ENCODE results near the gene PRSS3.
"Not testable (repeated sequence)": the region's sequence is repeated elsewhere in the genome, so short reads cannot be mapped to it uniquely, and the experiment has no call there.

The PRSS3 gene

DNA sequence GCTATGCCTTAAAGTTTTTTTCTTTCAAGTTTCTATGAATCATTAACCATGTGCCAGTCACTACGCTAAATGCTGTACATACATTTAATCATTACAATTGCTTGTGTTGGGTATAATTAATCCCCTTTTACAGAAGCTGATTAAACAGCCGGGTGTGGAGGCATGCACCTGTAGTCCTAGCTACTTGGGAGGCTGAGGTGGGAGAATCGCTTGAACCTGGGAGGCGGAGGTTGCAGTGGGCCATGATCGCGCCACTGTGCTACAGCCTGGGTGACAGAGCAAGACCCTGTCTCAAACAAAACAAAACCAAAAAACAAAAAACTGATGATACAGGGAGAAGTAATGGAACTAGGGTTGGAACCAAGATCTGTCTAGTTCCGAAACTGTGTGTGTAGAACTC is 20.4 kb downstream of the PRSS3 start:
- Mint-ChIP-seq H3K4me3 (peak overlapping the region; percentile 78 to 84), H3K36me3 (ENCODE audit: insufficient read depth) (peaks cover 13% of the 10 kb centered on the region), H3K4me1 (ENCODE audit: low read depth in 2 of 2) (peaks cover 24 to 39% of the 10 kb centered on the region in 2 donors), H3K27ac (peak overlapping the region; percentile 97 to 98), H3K27me3 (no peaks in the 10 kb centered on the region), H3K9me3 (no peaks in the 10 kb centered on the region)
- DNase-seq: no peak
- ATAC-seq (replicated peaks): no peak

DNA sequence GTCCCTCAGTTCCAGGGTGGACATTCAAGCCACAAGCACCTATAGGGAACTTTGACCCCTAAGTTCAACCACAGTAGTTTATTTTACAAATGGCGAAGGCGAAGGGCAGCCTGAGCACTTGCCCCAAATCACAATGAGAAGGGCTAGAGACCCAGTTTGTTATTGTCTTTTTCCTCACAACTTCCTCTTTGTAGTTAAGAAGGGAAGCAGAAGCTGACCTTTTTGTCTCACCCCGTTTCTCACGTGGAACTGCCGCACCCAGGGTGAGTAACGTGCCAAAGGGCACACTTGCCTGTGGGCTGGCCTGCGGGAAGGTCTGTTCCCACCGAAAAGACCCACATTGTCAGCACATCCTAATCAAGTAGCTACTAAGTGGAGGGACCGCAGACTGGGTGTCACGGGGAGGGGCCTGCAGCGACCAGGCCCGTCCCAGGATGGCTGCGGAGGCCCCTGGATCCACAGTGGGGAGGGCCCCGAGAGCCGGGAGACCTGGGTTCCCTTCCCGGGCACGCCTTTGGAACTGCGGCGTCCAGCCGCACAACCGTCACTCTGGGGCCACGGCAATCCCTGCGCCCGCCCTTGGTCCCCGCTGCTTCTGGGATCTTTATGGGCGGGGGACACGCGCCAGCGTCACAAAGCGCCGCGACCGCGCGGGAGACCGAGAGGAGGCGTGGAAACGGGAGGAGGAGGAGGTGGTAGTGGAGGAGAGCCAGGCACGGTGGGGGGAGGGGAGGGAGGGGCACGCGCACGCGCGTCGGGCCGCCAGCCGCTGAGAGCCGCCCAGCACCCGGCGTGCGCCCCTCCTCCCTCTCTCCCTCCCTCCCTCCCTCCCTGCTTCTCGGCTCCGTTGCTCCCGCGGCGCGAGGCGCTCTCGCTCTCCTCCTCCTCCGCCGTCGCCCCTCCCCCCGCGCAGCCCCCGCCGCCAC is 21.2 kb downstream of the PRSS3 start, which contains the start of gene UBE2R2:
UBE2R2 (plus strand) TSS at position 834 of the 926 bp plus-strand sequence. CDS start 598 bp downstream, outside the sequence.
- H3K4me3 Mint-ChIP-seq: peak within 1 kb of the TSS; percentile 78 to 84
- no peaks in the 10 kb centered on the region for H3K27me3 Mint-ChIP-seq
- ATAC-seq (replicated peaks) (peak; percentile 81), DNase-seq (peak; percentile 84 to 88 (median 86))
- peaks cover 15% of the 10 kb centered on the region for H3K36me3 Mint-ChIP-seq (ENCODE audit: insufficient read depth)
- H3K4me1 Mint-ChIP-seq (ENCODE audit: low read depth in 2 of 2): peaks cover 30 to 42% of the 10 kb centered on the region in 2 donors
- H3K9me3 Mint-ChIP-seq: no peaks in the 10 kb centered on the region
- H3K27ac Mint-ChIP-seq: peak within 1 kb of the TSS; percentile 97 to 98

DNA sequence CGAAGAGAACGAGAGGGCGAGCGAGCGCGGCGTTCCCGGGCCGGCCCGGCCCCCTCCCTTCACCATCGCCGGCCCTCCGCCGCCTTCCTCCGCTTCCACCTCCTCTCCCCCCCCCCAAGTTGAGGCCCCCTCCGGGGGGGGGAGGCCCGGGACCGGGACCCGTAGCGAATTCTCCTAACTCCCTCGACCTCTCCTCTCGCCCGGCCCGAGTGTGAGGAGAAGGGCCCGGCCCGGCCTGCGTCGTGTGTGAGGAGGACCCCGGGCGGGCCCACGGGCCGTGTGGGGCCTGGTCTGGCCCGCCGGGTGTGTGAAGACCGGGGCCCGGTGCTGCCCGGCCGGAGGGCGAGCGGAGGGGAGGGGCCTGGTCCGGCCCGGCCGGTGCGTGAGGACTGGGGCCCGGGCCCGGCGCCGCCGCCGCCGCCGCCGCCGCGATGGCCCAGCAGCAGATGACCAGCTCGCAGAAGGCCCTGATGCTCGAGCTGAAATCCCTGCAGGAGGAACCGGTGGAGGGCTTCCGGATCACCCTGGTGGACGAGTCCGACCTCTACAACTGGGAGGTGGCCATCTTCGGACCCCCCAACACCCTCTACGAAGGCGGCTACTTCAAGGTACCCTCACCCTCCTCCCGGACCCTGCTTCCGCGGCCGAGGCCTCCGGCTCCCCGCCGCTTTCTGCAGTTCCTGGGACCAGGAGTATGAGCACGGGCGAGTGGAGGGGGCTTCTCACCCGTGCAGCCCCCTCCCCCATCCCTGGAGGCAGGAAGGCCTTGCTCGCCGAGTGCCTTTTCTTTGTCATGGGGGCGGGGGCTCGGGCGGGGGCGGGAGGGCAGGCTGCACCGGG is 22.2 kb downstream of the PRSS3 start:
- no peaks in the 10 kb centered on the region for H3K27me3 Mint-ChIP-seq
- peaks cover 30 to 42% of the 10 kb centered on the region in 2 donors for H3K4me1 Mint-ChIP-seq (ENCODE audit: low read depth in 2 of 2)
- peak overlapping the region; percentile 78 to 84 for H3K4me3 Mint-ChIP-seq
- H3K36me3 Mint-ChIP-seq (ENCODE audit: insufficient read depth): peaks cover 18% of the 10 kb centered on the region
- H3K27ac Mint-ChIP-seq: peak overlapping the region; percentile 19 to 98
- DNase-seq (peak; percentile 23 to 39 (median 33)), ATAC-seq (replicated peaks) (peak; percentile 2)
- no peaks in the 10 kb centered on the region for H3K9me3 Mint-ChIP-seq

DNA sequence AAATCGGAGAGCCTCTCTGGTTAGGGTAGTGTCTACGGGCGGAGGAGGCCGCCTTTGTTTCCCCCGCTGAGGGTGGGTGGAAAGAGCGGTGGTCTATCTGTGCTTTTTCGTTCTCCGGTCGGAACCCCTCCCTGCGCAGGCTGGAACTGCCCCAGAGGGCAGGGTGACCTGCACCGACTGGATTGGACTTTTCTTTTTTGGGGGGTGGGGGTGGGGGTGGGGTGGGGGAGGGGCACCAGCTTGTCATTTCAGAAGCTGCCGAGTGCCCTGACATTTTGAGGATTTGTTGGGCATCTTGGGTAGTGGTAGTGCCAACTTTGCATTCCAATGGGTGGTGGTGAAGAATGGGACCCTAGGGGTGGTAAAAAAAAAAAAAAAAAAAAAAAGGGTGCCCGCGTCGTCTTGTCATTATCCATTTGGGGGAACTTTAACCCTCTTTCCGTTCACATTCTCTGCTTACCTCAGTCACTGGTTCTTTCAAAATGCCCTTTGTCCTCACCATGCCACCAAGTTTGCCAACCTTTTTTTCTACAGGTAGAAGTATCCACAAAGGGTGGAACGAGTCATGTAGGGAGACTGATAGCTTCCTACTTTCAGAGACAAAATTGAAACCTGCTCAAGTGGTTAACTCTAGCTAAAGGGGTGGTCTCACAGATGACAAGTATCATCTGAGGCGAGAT is 22.9 kb downstream of the PRSS3 start:
- DNase-seq (peak in 2 of 3 experiments; percentile 6 to 17), ATAC-seq (replicated peaks) (no peak)
- Mint-ChIP-seq H3K4me1 (ENCODE audit: low read depth in 2 of 2) (peaks cover 30 to 42% of the 10 kb centered on the region in 2 donors), H3K36me3 (ENCODE audit: insufficient read depth) (peaks cover 20% of the 10 kb centered on the region), H3K4me3 (peak overlapping the region; percentile 78 to 84), H3K9me3 (no peaks in the 10 kb centered on the region), H3K27ac (peak overlapping the region; percentile 35 to 98), H3K27me3 (no peaks in the 10 kb centered on the region)

DNA sequence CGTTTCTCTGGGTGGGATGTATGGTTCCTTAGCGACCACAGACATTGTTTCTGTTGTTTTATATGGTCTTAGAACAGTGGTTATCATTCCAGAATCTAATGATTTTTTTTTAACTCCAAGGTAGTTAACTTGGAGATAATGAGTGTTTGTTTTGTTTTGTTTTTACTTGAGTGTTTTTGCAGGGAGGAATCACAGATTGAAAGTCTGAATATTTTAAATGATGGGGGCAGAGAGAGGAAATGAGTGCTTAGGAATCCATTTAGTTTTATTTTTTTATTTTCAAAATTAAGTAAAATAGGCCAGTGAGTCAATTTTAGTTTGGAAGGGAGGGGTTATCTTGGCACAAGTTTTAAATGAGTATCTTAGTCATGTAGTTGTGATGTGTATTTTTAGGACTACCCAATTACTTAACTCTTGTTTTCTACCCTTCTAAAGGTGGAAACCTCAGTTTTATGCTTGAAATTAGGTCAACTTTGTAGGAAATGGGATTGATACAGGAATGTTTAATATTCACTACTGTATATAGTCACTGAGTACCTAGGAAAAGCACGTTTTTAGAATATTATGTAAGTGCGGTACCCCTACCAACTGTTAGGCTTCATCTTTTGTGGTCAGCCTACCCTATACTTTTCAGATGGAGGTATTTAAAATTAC is 23.6 kb downstream of the PRSS3 start:
- Mint-ChIP-seq H3K27ac (peak overlapping the region; percentile 35 to 98), H3K4me1 (ENCODE audit: low read depth in 2 of 2) (peaks cover 28 to 38% of the 10 kb centered on the region in 2 donors)

DNA sequence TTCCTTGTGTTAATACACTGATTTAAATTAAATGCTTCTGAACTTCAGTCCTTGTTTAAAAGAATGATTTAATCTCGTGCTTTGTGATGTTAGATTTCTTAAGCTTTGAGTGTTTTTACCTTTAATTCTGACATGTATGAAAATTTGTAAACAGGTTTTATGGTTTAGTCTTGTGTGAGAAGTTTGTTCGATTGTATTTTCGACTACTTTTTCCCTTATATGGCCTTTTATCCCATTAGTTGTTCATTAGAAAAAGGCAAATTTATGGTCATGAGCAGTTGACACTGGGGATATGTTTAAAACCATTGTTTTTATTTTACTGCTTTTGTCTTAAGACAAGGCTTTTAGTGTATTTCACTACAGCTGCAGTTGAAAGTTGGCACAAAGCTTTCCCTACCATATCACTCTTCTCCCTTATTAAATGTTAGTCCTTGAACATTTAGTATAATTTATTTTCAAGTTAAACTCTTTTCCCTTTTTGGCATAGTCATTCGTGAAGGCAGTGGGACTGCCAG is 24.9 kb downstream of the PRSS3 start:
- H3K27ac Mint-ChIP-seq: peak overlapping the region in 1 of 2 donors; percentile 16
- DNase-seq (no peak), ATAC-seq (replicated peaks) (no peak)
- H3K4me3 Mint-ChIP-seq: peak overlapping the region; percentile 2 to 48
- peaks cover 26 to 37% of the 10 kb centered on the region in 2 donors for H3K4me1 Mint-ChIP-seq (ENCODE audit: low read depth in 2 of 2)
- H3K9me3 Mint-ChIP-seq: no peaks in the 10 kb centered on the region
- no peaks in the 10 kb centered on the region for H3K27me3 Mint-ChIP-seq
- H3K36me3 Mint-ChIP-seq (ENCODE audit: insufficient read depth): peaks cover 28% of the 10 kb centered on the region

More for the DNA sequence above, 23.6 kb downstream of the PRSS3 start:
- Mint-ChIP-seq H3K36me3 (ENCODE audit: insufficient read depth) (peaks cover 24% of the 10 kb centered on the region), H3K9me3 (no peaks in the 10 kb centered on the region), H3K4me3 (peak overlapping the region; percentile 78 to 84), H3K27me3 (no peaks in the 10 kb centered on the region)
- no peak for DNase-seq
- ATAC-seq (replicated peaks): no peak

DNA sequence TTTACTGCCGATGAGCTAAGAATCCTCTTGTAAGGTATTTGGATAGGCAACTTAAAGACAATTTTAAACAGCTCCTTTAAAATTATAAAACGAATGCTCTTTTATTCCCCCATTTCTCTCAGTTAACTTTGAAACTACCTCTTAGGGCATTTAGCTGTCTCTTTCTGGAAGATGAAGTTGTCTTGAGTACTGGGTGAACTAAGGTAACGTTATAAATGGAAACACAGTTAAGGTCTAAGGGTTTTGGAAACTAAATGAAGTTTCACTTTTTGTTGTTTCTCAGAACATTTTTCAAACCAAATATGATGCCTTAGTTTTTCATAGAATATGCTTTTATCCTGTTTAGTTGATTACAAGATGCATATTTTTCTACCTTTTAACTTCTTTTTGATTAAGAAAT is 28.4 kb downstream of the PRSS3 start:
- H3K9me3 Mint-ChIP-seq: no peaks in the 10 kb centered on the region
- H3K4me3 Mint-ChIP-seq: no peak overlapping the region
- H3K27me3 Mint-ChIP-seq: no peaks in the 10 kb centered on the region
- H3K4me1 Mint-ChIP-seq (ENCODE audit: low read depth in 2 of 2): peaks cover 18 to 24% of the 10 kb centered on the region in 2 donors
- DNase-seq (no peak), ATAC-seq (replicated peaks) (no peak)
- peaks cover 22% of the 10 kb centered on the region for H3K36me3 Mint-ChIP-seq (ENCODE audit: insufficient read depth)
- H3K27ac Mint-ChIP-seq: peak overlapping the region in 1 of 2 donors; percentile 28

DNA sequence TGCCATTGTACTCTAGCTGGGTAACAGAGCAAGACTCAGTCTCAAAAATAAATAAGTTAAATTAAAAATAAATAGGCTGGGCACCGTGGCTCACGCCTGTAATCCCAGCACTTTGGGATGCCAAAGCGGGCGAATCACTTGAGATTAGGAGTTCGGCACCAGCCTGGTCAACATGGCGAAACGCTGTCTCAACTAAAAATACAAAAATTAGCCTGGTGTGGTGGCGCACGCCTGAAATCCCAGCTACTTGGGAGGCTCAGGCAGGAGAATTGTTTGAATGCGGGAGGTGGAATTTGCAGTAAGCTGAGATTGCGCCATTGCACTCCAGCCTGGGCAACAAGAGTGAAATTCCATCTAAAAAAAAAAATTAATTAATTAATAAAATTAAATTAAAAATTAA is 31.9 kb downstream of the PRSS3 start:
- H3K4me3 Mint-ChIP-seq; H3K27me3 Mint-ChIP-seq; ATAC-seq (replicated peaks); H3K27ac Mint-ChIP-seq; H3K9me3 Mint-ChIP-seq; DNase-seq: not testable (repeated sequence)
- H3K36me3 Mint-ChIP-seq (ENCODE audit: insufficient read depth): peaks cover 25% of the 10 kb centered on the region
- H3K4me1 Mint-ChIP-seq (ENCODE audit: low read depth in 2 of 2): peaks cover 4 to 14% of the 10 kb centered on the region in 2 donors

DNA sequence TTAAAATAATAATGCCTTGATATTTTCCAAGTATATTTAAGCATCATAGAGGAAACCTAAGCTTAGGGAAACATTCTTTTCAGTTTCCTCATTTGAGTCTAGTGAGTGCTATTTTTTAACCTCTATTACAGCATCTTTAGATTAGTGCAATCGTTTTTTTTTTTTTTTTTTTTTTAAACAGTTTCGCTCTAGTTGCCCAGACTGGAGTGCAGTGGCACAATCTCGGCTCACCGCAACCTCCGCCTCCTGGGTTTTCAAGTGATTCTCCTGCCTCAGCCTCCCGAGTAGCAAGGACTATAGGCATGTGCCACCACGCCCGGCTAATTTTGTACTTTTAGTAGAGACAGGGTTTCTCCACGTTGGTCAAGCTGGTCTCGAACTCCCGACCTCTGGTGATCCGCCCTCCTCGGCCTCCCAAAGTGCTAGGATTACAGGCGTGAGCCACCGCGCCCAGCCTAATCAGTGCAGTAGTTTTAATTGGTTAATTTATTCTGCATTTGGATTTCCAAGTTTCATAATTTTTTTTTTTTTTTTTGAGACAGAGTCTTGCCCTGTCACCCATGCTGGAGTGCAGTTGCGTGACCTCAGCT is 34.4 kb downstream of the PRSS3 start:
- H3K4me1 Mint-ChIP-seq (ENCODE audit: low read depth in 2 of 2): peaks cover 9 to 21% of the 10 kb centered on the region in 2 donors
- H3K4me3 Mint-ChIP-seq; H3K9me3 Mint-ChIP-seq; ATAC-seq (replicated peaks); H3K27me3 Mint-ChIP-seq; H3K27ac Mint-ChIP-seq; DNase-seq: not testable (repeated sequence)
- peaks cover 14% of the 10 kb centered on the region for H3K36me3 Mint-ChIP-seq (ENCODE audit: insufficient read depth)

DNA sequence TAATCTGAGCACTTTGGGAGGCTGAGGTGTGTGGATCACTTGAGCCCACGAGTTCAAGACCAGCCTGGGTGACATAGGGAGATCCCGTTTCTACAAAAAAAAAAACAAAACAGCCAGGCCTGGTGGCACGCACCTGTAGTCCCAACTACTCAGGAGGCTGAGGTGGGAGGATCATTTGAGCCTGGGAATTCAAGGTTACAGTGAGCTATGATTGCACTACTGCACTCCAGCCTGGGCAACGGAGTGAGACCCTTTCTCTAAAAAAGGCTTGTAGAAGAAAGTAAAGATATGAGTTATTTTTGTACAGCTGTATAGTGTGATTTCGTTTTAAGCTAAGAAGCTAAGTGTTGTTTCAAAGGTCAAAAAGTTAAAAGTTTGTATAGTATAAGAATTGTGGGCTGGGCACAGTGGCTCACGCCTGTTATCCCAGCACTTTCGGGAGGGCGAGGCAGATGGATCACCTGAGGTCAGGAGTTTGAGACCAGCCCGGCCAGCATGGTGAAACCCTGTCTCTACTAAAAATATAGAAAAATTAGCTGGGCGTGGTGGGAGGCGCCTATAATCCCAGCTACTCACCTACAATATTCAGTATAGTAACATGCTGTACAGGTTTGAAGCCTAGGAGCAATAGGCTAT is 40.4 kb downstream of the PRSS3 start:
- no peak for DNase-seq
- H3K4me3 Mint-ChIP-seq: no peak overlapping the region

DNA sequence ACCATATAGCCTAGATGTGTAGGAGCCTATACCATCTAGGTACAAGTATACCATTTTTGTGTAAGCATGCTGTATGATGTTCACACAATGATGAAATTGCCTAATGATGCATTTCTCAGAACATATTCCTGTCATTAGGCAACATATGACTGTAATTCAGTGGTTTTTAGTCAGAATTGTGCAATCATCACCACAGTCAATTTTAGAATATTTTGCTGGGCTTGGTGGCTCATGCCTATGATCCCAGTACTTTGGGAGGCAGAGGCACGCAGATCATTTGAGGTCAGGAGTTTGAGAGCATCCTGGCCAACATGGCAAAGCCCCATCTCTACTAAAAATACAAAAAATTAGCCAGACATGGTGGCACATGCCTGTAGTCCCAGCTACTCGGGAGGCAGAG is 40.9 kb downstream of the PRSS3 start:
- not testable (repeated sequence) for H3K9me3 Mint-ChIP-seq; ATAC-seq (replicated peaks); DNase-seq; H3K4me3 Mint-ChIP-seq; H3K27me3 Mint-ChIP-seq; H3K36me3 Mint-ChIP-seq (ENCODE audit: insufficient read depth)
- H3K27ac Mint-ChIP-seq: peak overlapping the region; percentile 35 to 52
- peaks cover 25 to 55% of the 10 kb centered on the region in 2 donors for H3K4me1 Mint-ChIP-seq (ENCODE audit: low read depth in 2 of 2)

More for the DNA sequence above, 40.4 kb downstream of the PRSS3 start:
- Mint-ChIP-seq H3K27me3 (no peaks in the 10 kb centered on the region), H3K9me3 (no peaks in the 10 kb centered on the region), H3K36me3 (ENCODE audit: insufficient read depth) (no peaks in the 10 kb centered on the region), H3K4me1 (ENCODE audit: low read depth in 2 of 2) (peaks cover 25 to 57% of the 10 kb centered on the region in 2 donors), H3K27ac (peak overlapping the region; percentile 15 to 17)
- ATAC-seq (replicated peaks): no peak

DNA sequence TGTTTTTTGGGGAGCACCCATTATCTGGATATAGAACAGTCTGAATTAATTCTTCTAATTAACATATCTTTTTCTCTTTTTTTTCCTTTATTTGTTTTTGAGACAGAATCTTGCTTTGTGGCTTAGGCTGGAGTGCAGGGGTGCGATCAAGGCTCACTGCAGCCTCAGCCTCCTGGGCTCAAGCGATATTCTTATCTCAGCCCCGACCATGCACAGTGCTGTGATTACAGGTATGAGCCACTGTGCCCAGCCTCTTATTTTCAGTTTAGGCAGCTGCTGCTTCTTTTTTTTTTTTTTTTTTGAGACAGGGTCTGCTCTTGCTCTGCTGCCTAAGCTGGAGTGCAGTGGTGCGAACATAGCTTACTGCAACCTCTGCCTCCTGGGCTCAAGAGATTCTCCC is 41.8 kb downstream of the PRSS3 start:
- Mint-ChIP-seq H3K36me3 (ENCODE audit: insufficient read depth) (no peaks in the 10 kb centered on the region), H3K27ac (peak overlapping the region; percentile 29 to 52), H3K4me3 (no peak overlapping the region), H3K4me1 (ENCODE audit: low read depth in 2 of 2) (peaks cover 31 to 64% of the 10 kb centered on the region in 2 donors), H3K27me3 (no peaks in the 10 kb centered on the region), H3K9me3 (no peaks in the 10 kb centered on the region)
- ATAC-seq (replicated peaks): no peak
- DNase-seq: no peak

Measured in effector memory CD8-positive, alpha-beta T cell (primary cell).